ENCODE measurements around the gene RSRC1. TPM values are rescaled to one million over a fixed set of nuclear protein-coding genes. Genes with fewer than 3 reads are reported as not detected.

RSRC1 gene
- polyA plus RNA-seq, 1 donor (not counting 4 experiments of a cell fraction or from before 2014, with no cell fraction given) = 11.1 TPM

- no peak overlapping the region for H3K27ac ChIP-seq (ENCODE audit: control insufficient read depth, insufficient read depth, low read length)
- no peaks in the 10 kb centered on the region for H3K27me3 ChIP-seq (ENCODE audit: control insufficient read depth, extremely low read depth, insufficient read depth, low read length)
- no peaks in the 10 kb centered on the region for H3K79me2 ChIP-seq (ENCODE audit: control insufficient read depth, insufficient read depth, low read length)
- no peaks in the 10 kb centered on the region for H3K4me1 ChIP-seq (ENCODE audit: control insufficient read depth, extremely low read depth, insufficient read depth, low read length)
- H3K9ac ChIP-seq (ENCODE audit: control insufficient read depth, extremely low read depth, insufficient read depth, low read length) = no peak overlapping the region
- no peaks in the 10 kb centered on the region for H4K20me1 ChIP-seq (ENCODE audit: control insufficient read depth, extremely low read depth, insufficient read depth, low read length)
- no peaks in the 10 kb centered on the region for H3K9me3 ChIP-seq (ENCODE audit: control insufficient read depth, low read depth, low read length)
- dilution Hi-C loops (cut with MboI; ENCODE audit: extremely low pct_ligation_motif_present, low sequenced_read_pairs) = no loop called here
- H2AFZ ChIP-seq (ENCODE audit: control insufficient read depth, low read length) = no peak overlapping the region
- no peak overlapping the region for H3K4me3 ChIP-seq (ENCODE audit: control insufficient read depth in 2 of 3, extremely low read depth in 1 of 3, insufficient read depth in 2 of 3, low read depth in 1 of 3, low read length in 3 of 3)
- DNase-seq (ENCODE audit: low read depth, low spot score) (no peak), FAIRE-seq (no peak)
- TF ChIP-seq EZH2 (IDR thresholded peaks at IDR 0.05; ENCODE audit: low read length) = no peak
- no peak for TF ChIP-seq CTCF (optimal IDR thresholded peaks at IDR 0.05 in 1 of 3, IDR thresholded peaks at IDR 0.05 in 1 of 3, conservative IDR thresholded peaks at IDR 0.05 in 1 of 3; ENCODE audit: extremely low read depth in 1 of 3, insufficient read depth in 2 of 3, low read length in 3 of 3)
- H3K36me3 ChIP-seq (ENCODE audit: control insufficient read depth in 2 of 2, extremely low read depth in 1 of 2, insufficient read depth in 2 of 2, low read length in 2 of 2) = peaks cover 0 to under 1% of the 10 kb centered on the region in 2 experiments
- no peaks in the 10 kb centered on the region for H3K9me1 ChIP-seq (ENCODE audit: control insufficient read depth, extremely low read depth, insufficient read depth, low read length)
- no peak overlapping the region for H3K4me2 ChIP-seq (ENCODE audit: control insufficient read depth, extremely low read depth, insufficient read depth, low read depth, low read length)
Measured at GRCh38 chr3:158330870-158331269, 221.0 kb downstream of the RSRC1 start.

- dilution Hi-C loops (cut with MboI; ENCODE audit: extremely low pct_ligation_motif_present, low sequenced_read_pairs) = no loop called here
- Histone ChIP-seq H3K4me2 (ENCODE audit: control insufficient read depth, extremely low read depth, insufficient read depth, low read depth, low read length) (no peak overlapping the region), H3K36me3 (ENCODE audit: control insufficient read depth in 2 of 2, extremely low read depth in 1 of 2, insufficient read depth in 2 of 2, low read length in 2 of 2) (peaks cover 0 to 2% of the 10 kb centered on the region in 2 experiments), H3K4me1 (ENCODE audit: control insufficient read depth, extremely low read depth, insufficient read depth, low read length) (no peaks in the 10 kb centered on the region), H3K27me3 (ENCODE audit: control insufficient read depth, extremely low read depth, insufficient read depth, low read length) (no peaks in the 10 kb centered on the region), H3K9me1 (ENCODE audit: control insufficient read depth, extremely low read depth, insufficient read depth, low read length) (no peaks in the 10 kb centered on the region), H3K9me3 (ENCODE audit: control insufficient read depth, low read depth, low read length) (no peaks in the 10 kb centered on the region), H3K9ac (ENCODE audit: control insufficient read depth, extremely low read depth, insufficient read depth, low read length) (no peak overlapping the region), H3K27ac (ENCODE audit: control insufficient read depth, insufficient read depth, low read length) (no peak overlapping the region), H3K4me3 (ENCODE audit: control insufficient read depth in 2 of 3, extremely low read depth in 1 of 3, insufficient read depth in 2 of 3, low read depth in 1 of 3, low read length in 3 of 3) (no peak overlapping the region), H3K79me2 (ENCODE audit: control insufficient read depth, insufficient read depth, low read length) (no peaks in the 10 kb centered on the region), H4K20me1 (ENCODE audit: control insufficient read depth, extremely low read depth, insufficient read depth, low read length) (no peaks in the 10 kb centered on the region), H2AFZ (ENCODE audit: control insufficient read depth, low read length) (no peak overlapping the region)
- FAIRE-seq (no peak), DNase-seq (ENCODE audit: low read depth, low spot score) (no peak)
- TF ChIP-seq CTCF (optimal IDR thresholded peaks at IDR 0.05 in 1 of 3, IDR thresholded peaks at IDR 0.05 in 1 of 3, conservative IDR thresholded peaks at IDR 0.05 in 1 of 3; ENCODE audit: extremely low read depth in 1 of 3, insufficient read depth in 2 of 3, low read length in 3 of 3) (no peak), EZH2 (IDR thresholded peaks at IDR 0.05; ENCODE audit: low read length) (no peak)
Measured at GRCh38 chr3:158333736-158334135, 223.8 kb downstream of the RSRC1 start.

Measured in keratinocyte (primary cell).